Thoracic aorta (tissue), 2 donors: Measurements from ENCODE around the gene CELF5. TPM values are rescaled to one million over a fixed set of nuclear protein-coding genes. Genes with fewer than 3 reads are reported as not detected.

ENCODE experiments used
- ATAC-seq: fragments of 150-250 bp; one replicate; pipeline ENCODE4 v1.8.0; 2017; ENCODE audit warnings: low read depth; ENCODE audit not compliant: insufficient number of reproducible peaks, low FRiP score
- DNase-seq: peaks from one replicate; pipeline ENCODE4 v3.0.0-alpha.2; 2020; ENCODE audit warnings: low spot score
- H3K27ac ChIP-seq, 2 donors: fragments of 200-600 bp; sonication (generic); 1 replicate in 1 of 2; 2 replicates in 1 of 2; pipeline ENCODE4 v1.5.1; 2016; ENCODE audit warnings: mild to moderate bottlenecking in 2 of 2, moderate library complexity in 2 of 2
- H3K27me3 ChIP-seq: fragments of 200-600 bp; sonication (generic); replicated peaks from 2 replicates; pipeline ENCODE4 v1.6.0; 2016; ENCODE audit warnings: mild to moderate bottlenecking; ENCODE audit not compliant: insufficient read depth
- H3K36me3 ChIP-seq: fragments of 200-600 bp; sonication (generic); one replicate; pipeline ENCODE4 v1.5.1; 2016
- H3K4me1 ChIP-seq, 2 donors: fragments of 200-600 bp; sonication (generic); 1 replicate in 1 of 2; 2 replicates in 1 of 2; pipeline versions ENCODE4 v1.5.1 to v1.6.0; 2016; ENCODE audit warnings: low read depth in 2 of 2, mild to moderate bottlenecking in 1 of 2; ENCODE audit not compliant: control insufficient read depth in 1 of 2
- H3K4me3 ChIP-seq: fragments of 200-600 bp; sonication (generic); 2 replicates; pipeline ENCODE4 v1.5.1; 2016; ENCODE audit warnings: mild to moderate bottlenecking
- H3K9me3 ChIP-seq: fragments of 200-600 bp; sonication (generic); 2 replicates; pipeline ENCODE4 v1.5.1; 2016
- CTCF ChIP-seq: fragments of 200-600 bp; sonication (generic); IDR thresholded peaks from one replicate; pipeline ENCODE4 v1.5.1; 2019; ENCODE audit warnings: antibody characterized with exemption
- total RNA-seq, 2 donors: library from RNA; depleted of rRNA; stranded (reverse); fragments of >200 nt; gene quantifications; one replicate each; pipeline versions ENCODE4 v1.1.0 to v1.2.3, GENCODE V29; 2016

The CELF5 gene
- total RNA-seq, 2 donors from 2014 or later: not detected

- no peak for TF ChIP-seq CTCF
- H3K4me3 ChIP-seq: no peak overlapping the region
- no peak for DNase-seq
- H3K4me1 ChIP-seq: no peaks in the 10 kb centered on the region
- H3K27ac ChIP-seq: no peak overlapping the region
- no peaks in the 10 kb centered on the region for H3K36me3 ChIP-seq
- no peaks in the 10 kb centered on the region for H3K9me3 ChIP-seq
- H3K27me3 ChIP-seq: no peaks in the 10 kb centered on the region
- ATAC-seq: no peak
Observed at GRCh38 chr19:3266792-3267514, 42.5 kb downstream of the CELF5 start.

GRCh38 chr19:3268326-3268725 lies 43.9 kb downstream of the CELF5 start:
- Histone ChIP-seq H3K27ac (no peak overlapping the region), H3K36me3 (no peaks in the 10 kb centered on the region), H3K27me3 (peaks cover 8% of the 10 kb centered on the region), H3K4me1 (no peaks in the 10 kb centered on the region), H3K4me3 (no peak overlapping the region), H3K9me3 (peaks cover 5% of the 10 kb centered on the region)
- ATAC-seq: no peak
- TF ChIP-seq CTCF: no peak
- DNase-seq: no peak

GRCh38 chr19:3268763-3269162 lies 44.3 kb downstream of the CELF5 start:
- no peak for ATAC-seq
- Histone ChIP-seq H3K9me3 (peaks cover 8% of the 10 kb centered on the region), H3K4me3 (no peak overlapping the region), H3K27ac (no peak overlapping the region), H3K36me3 (no peaks in the 10 kb centered on the region), H3K27me3 (peaks cover 8% of the 10 kb centered on the region), H3K4me1 (no peaks in the 10 kb centered on the region)
- no peak for TF ChIP-seq CTCF
- no peak for DNase-seq

GRCh38 chr19:3269916-3270671 lies 45.6 kb downstream of the CELF5 start:
- no peak for ATAC-seq
- Histone ChIP-seq H3K4me1 (no peaks in the 10 kb centered on the region), H3K27ac (no peak overlapping the region), H3K27me3 (peaks cover 8% of the 10 kb centered on the region), H3K9me3 (peaks cover 8% of the 10 kb centered on the region), H3K4me3 (no peak overlapping the region), H3K36me3 (no peaks in the 10 kb centered on the region)
- DNase-seq: no peak
- no peak for TF ChIP-seq CTCF

GRCh38 chr19:3270902-3271301 lies 46.4 kb downstream of the CELF5 start:
- Histone ChIP-seq H3K36me3 (no peaks in the 10 kb centered on the region), H3K4me3 (no peak overlapping the region), H3K9me3 (peaks cover 8% of the 10 kb centered on the region), H3K4me1 (no peaks in the 10 kb centered on the region), H3K27ac (no peak overlapping the region), H3K27me3 (peaks cover 8% of the 10 kb centered on the region)
- DNase-seq: no peak
- no peak for TF ChIP-seq CTCF
- no peak for ATAC-seq
